Sigmoid colon (tissue), 4 donors: ENCODE results near the gene NUDT22.
A peak's percentile ranks its signal among the peaks of the same experiment; 100 is the strongest.

Source experiments
- POLR2AphosphoS5 ChIP-seq, 4 donors: sonication (generic); formaldehyde crosslinking; IDR thresholded peaks; one replicate each; pipeline ENCODE4 v1.6.1; 2017; ENCODE audit warnings: antibody characterized with exemption in 4 of 4
- TF ChIP-seq, protein P1 (sequence below), 4 experiments: fragments of 450-650 bp in 3 of 4; fragments of 200-600 bp in 1 of 4; IDR thresholded peaks; one replicate each; pipeline ENCODE4 v1.5.1; 2016 to 2019; ENCODE audit warnings: antibody characterized with exemption in 4 of 4, mild to moderate bottlenecking in 3 of 4, moderate library complexity in 2 of 4

DNA sequence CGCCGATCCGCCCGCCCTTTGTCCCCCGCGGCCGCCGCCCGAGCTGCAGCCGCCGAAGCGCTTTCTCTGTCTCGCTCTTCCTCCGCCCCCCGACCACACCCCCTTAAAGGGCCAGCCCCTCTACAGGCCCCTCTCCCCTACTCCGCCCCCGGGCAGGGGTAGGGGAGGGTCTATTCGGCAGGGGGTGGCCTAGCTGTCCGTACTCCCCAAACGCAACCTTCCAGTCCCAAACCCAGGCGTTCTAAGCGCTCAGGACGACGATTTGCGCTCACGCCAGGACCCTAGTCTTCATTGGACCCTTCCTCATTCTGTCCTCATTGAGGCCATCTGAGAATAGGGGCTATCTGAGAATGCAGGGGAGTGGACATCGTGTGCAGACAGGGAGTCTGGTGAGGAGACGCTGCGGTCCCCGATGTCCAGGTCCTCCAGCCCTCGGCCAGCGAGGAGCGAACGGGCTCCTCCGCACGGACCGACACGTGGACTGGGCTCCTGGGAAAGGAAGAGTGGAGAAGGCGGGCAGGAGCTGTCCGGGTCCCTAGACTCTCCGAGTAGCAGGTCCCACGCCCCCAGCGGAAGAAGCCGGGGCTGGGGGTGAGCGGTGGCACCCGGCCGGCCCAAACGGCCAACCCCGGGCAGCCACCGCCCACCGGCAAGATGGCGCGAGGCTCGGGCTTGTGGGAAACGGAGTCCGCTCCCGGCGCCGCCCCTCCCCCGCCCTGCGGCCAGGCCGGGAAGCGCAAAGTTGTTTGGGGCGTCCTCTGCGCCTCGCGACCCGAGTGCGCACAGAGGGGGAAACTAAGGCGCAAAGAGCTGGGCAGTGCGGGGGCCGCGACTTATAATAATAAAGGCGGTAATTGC is 21.0 kb downstream of the NUDT22 start, which contains the start of gene PPP1R14B:
- peak in 3 of 4 donors; percentile 40 to 65 (median 61) for TF ChIP-seq POLR2AphosphoS5 (IDR thresholded peaks at IDR 0.05)
- TF ChIP-seq, protein P1, sequence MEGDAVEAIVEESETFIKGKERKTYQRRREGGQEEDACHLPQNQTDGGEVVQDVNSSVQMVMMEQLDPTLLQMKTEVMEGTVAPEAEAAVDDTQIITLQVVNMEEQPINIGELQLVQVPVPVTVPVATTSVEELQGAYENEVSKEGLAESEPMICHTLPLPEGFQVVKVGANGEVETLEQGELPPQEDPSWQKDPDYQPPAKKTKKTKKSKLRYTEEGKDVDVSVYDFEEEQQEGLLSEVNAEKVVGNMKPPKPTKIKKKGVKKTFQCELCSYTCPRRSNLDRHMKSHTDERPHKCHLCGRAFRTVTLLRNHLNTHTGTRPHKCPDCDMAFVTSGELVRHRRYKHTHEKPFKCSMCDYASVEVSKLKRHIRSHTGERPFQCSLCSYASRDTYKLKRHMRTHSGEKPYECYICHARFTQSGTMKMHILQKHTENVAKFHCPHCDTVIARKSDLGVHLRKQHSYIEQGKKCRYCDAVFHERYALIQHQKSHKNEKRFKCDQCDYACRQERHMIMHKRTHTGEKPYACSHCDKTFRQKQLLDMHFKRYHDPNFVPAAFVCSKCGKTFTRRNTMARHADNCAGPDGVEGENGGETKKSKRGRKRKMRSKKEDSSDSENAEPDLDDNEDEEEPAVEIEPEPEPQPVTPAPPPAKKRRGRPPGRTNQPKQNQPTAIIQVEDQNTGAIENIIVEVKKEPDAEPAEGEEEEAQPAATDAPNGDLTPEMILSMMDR (IDR thresholded peaks at IDR 0.05) = peak in 1 of 4 experiments; percentile 4
